NB4 (cell line): Measurements from ENCODE around the gene ATP6V0C.

Experiments used
- POLR2A ChIP-seq: IDR thresholded peaks from 2 replicates; pipeline ENCODE4 v1.6.1; 2011; ENCODE audit warnings: mild to moderate bottlenecking; ENCODE audit not compliant: insufficient read length; ENCODE audit errors: extremely low read depth
- TF ChIP-seq, protein P1 (sequence below): IDR thresholded peaks from one replicate; pipeline ENCODE4 v1.5.1; 2012; ENCODE audit warnings: low read depth, low read length

GRCh38 chr16:2530629-2531318, 17.0 kb downstream of the ATP6V0C start:
- TF ChIP-seq, protein P1, sequence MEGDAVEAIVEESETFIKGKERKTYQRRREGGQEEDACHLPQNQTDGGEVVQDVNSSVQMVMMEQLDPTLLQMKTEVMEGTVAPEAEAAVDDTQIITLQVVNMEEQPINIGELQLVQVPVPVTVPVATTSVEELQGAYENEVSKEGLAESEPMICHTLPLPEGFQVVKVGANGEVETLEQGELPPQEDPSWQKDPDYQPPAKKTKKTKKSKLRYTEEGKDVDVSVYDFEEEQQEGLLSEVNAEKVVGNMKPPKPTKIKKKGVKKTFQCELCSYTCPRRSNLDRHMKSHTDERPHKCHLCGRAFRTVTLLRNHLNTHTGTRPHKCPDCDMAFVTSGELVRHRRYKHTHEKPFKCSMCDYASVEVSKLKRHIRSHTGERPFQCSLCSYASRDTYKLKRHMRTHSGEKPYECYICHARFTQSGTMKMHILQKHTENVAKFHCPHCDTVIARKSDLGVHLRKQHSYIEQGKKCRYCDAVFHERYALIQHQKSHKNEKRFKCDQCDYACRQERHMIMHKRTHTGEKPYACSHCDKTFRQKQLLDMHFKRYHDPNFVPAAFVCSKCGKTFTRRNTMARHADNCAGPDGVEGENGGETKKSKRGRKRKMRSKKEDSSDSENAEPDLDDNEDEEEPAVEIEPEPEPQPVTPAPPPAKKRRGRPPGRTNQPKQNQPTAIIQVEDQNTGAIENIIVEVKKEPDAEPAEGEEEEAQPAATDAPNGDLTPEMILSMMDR = no peak
- no peak for TF ChIP-seq POLR2A
